ENCODE results near the gene DIAPH3.

- TF ChIP-seq, protein P1, sequence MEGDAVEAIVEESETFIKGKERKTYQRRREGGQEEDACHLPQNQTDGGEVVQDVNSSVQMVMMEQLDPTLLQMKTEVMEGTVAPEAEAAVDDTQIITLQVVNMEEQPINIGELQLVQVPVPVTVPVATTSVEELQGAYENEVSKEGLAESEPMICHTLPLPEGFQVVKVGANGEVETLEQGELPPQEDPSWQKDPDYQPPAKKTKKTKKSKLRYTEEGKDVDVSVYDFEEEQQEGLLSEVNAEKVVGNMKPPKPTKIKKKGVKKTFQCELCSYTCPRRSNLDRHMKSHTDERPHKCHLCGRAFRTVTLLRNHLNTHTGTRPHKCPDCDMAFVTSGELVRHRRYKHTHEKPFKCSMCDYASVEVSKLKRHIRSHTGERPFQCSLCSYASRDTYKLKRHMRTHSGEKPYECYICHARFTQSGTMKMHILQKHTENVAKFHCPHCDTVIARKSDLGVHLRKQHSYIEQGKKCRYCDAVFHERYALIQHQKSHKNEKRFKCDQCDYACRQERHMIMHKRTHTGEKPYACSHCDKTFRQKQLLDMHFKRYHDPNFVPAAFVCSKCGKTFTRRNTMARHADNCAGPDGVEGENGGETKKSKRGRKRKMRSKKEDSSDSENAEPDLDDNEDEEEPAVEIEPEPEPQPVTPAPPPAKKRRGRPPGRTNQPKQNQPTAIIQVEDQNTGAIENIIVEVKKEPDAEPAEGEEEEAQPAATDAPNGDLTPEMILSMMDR (IDR thresholded peaks at IDR 0.05) = no peak
- TF ChIP-seq POLR2A (IDR thresholded peaks at IDR 0.05) = no peak
Observed at GRCh38 chr13:59658738-59659330, 504.9 kb downstream of the DIAPH3 start.
